ENCODE data around the gene GKN1.
A peak's percentile ranks its signal among the peaks of the same experiment; 100 is the strongest.

The GKN1 gene

DNA sequence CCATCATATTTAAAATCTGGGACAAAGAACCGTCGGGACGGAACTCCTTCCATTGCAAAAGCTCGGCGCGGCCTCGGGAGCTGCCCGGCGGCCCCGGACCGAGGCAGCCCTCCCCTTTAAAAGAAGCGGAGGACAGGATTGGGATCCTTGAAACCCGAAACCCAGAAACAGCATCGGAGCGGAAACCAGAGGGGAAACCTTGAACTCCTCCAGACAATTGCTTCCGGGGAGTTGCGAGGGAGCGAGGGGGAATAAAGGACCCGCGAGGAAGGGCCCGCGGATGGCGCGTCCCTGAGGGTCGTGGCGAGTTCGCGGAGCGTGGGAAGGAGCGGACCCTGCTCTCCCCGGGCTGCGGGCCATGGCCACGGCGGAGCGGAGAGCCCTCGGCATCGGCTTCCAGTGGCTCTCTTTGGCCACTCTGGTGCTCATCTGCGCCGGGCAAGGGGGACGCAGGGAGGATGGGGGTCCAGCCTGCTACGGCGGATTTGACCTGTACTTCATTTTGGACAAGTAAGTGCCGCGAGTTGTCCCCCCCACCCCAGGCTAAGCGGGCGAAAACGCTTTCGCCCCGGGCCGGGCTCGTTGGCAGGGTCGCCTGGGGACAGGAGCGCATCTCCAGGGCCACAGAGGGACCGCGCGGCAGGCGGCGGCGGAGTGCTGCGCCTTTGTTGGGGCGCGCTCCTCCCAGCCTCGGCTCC lies 38.9 kb downstream of the GKN1 start, which contains the start of gene ANTXR1:
Gene ANTXR1, plus strand, starts transcription at position 38 of the 698 bp plus-strand sequence. Its CDS starts 321 bp downstream, at position 359.
- peak within 1 kb of the TSS; percentile 79 for H3K4me3 ChIP-seq (ENCODE audit: low read depth, low read length)
- TF ChIP-seq, protein P1, sequence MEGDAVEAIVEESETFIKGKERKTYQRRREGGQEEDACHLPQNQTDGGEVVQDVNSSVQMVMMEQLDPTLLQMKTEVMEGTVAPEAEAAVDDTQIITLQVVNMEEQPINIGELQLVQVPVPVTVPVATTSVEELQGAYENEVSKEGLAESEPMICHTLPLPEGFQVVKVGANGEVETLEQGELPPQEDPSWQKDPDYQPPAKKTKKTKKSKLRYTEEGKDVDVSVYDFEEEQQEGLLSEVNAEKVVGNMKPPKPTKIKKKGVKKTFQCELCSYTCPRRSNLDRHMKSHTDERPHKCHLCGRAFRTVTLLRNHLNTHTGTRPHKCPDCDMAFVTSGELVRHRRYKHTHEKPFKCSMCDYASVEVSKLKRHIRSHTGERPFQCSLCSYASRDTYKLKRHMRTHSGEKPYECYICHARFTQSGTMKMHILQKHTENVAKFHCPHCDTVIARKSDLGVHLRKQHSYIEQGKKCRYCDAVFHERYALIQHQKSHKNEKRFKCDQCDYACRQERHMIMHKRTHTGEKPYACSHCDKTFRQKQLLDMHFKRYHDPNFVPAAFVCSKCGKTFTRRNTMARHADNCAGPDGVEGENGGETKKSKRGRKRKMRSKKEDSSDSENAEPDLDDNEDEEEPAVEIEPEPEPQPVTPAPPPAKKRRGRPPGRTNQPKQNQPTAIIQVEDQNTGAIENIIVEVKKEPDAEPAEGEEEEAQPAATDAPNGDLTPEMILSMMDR (IDR thresholded peaks at IDR 0.05; ENCODE audit: low read depth, low read length): no peak

DNA sequence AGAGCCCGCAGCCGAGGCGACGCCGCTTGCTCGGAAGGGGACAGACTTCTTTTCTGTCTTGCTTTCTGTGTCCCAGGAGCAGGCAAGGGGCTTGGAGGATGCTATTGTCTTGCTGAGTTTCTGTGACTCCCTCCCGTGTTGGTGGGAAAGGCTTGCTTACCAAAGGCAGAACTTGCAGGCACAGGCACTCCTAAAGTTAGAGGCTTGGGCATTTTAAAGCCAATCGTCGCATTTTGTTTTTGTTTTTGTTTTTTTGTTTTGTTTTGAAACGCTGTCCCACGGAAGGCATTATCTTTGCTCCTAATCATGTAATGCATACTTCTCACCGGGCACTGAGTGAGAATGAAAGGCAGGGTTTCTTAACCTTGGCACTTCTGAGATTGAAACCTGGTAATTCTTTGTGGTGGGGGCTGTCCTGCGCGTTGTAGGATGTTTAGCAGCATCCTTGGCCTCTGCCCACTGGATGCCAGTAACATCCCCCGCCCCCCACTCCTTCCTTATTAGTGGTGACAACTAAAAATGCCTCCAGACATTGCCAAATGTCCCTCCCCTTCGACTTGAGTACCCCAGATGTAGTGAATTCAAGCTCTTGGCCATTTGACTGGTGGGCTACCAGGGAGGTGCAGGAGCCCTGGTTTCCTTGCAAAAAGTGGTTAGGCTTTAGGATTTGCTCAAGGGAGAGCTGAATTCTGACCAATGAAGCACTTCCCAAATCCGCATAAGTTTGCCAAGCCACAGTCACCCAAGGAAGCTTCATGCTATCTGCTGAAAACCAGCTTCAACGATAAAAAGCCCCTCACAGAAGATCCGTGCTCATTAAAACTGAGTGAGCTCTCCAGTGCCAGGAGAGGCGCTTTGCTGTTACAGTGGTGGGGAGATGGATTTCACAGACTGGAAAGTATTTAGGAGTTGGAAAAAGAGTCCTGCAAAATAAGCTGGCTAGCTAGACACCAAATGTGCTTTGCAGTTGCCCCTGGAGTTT lies 39.7 kb downstream of the GKN1 start:
- peak overlapping the region; percentile 79 for H3K4me3 ChIP-seq (ENCODE audit: low read depth, low read length)
- TF ChIP-seq, protein P1 (IDR thresholded peaks at IDR 0.05; ENCODE audit: low read depth, low read length): no peak

DNA sequence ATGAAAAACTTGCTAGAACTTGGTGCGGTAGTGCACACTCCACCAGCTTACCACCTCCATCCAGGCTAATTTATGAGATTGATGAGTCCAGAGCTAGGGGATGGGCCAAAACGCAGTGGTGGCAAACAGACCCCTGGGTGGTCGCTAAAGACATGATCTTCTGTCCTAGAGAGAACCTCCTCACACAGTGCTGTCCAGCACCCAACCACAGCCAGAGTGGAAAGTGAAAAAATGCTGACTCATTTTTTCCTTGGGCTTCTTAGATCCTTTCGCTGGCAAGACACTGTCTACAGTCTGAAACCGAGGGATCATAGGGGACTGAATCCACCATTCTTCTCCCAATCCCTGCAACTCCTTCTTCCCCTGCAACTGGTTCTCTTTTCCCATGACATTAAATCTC lies 42.6 kb downstream of the GKN1 start:
- TF ChIP-seq, protein P1 (IDR thresholded peaks at IDR 0.05; ENCODE audit: low read depth, low read length): no peak
- H3K4me3 ChIP-seq (ENCODE audit: low read depth, low read length): no peak overlapping the region

DNA sequence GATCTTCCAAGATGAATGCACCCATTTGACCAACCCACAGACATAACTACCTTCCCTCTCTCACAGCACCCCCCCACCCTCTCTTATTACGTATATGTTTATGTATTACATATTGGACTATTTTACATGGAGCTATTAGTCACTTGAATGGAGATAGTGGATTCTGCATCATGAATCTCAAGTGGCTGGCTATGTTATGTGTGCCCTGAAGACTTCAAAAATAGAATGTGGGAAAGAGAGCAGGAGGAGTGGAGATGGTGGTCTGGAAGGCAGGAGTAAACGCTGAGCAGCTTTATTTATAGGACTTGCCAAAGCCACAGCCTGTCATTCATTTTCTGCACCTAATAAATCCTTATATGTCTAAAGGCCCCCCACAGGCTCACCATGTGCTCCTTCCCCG lies 43.4 kb downstream of the GKN1 start:
- TF ChIP-seq, protein P1 (IDR thresholded peaks at IDR 0.05; ENCODE audit: low read depth, low read length): no peak
- no peak overlapping the region for H3K4me3 ChIP-seq (ENCODE audit: low read depth, low read length)

DNA sequence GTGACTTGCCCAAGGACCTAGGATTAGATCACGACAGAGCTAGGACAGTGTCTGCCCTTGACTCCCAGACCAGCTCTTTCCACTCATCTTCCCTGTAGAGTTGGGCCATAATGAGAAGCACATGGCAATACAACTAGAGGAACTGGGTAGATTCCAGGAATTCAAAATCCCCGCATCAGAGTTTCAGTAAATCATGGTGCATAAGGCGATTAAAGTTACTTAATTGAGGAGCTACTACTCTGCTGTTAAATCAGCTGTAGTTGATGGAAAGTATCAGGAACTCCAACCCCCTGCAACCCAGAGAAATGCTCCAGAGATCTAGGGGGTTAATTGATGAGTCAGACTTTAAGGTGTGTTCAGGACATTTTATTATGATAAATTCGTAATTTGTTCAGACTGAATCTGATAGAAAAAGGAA lies 44.3 kb downstream of the GKN1 start:
- H3K4me3 ChIP-seq (ENCODE audit: low read depth, low read length): no peak overlapping the region
- TF ChIP-seq, protein P1 (IDR thresholded peaks at IDR 0.05; ENCODE audit: low read depth, low read length): no peak

DNA sequence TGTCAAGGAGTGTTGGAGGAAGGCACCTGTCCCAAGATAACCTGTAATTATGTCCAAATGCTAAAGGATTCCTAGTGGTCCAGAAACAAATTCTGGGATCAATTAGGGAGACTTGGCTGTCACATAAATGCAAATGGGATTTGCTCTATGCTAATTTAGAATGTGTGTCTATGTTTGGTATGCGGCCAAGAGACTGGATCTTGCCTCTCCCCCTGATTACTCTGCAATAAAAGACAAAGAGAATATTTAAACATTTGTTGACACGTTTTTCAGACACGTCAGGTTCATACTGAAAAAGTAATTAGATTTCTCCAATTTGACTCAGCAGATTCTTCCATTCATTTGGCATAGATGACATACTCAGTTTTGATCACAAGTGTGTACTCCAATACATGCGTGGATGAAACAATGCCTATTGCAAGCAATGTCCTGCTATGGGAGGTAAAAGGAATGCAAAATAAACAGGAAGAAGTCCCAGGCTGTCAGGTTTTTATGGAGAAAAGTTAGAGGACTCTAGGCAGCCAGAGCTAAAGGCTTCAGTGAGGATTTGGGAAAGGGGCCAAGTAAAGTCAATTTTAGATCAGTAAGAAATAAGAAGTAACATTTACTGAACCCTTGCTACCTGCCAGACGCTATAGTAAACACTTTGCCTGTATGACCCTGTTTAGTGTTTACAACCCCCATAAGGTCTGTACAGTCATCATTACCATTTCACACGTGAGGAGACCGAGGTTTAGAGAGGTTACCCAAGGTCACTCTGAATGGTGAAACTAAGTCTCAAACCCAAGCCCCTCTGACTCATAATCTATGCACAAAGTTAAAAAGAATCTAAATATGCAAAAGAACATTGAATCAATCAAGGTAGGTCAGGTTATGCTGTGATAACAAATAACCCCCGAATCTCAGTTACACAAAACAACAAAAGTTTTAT lies 46.3 kb downstream of the GKN1 start:
- H3K4me3 ChIP-seq (ENCODE audit: low read depth, low read length): no peak overlapping the region
- TF ChIP-seq, protein P1 (IDR thresholded peaks at IDR 0.05; ENCODE audit: low read depth, low read length): no peak
